Ovary (tissue), 3 donors: ENCODE data around the gene PRKAG3.

Source experiments
- EP300 ChIP-seq: sonication (generic); formaldehyde crosslinking; IDR thresholded peaks from one replicate; pipeline ENCODE4 v1.6.1; 2017; ENCODE audit warnings: antibody characterized with exemption
- TF ChIP-seq, protein P1 (sequence below), 3 donors: fragments of 450-650 bp in 2 of 3; fragments of 200-600 bp in 1 of 3; IDR thresholded peaks; one replicate each; pipeline versions ENCODE4 v1.5.1 to v1.8.0; 2016 to 2022; ENCODE audit warnings: antibody characterized with exemption in 3 of 3, mild to moderate bottlenecking in 1 of 3
- donor health status: DM: no; HTN: no; CAD: no.

DNA sequence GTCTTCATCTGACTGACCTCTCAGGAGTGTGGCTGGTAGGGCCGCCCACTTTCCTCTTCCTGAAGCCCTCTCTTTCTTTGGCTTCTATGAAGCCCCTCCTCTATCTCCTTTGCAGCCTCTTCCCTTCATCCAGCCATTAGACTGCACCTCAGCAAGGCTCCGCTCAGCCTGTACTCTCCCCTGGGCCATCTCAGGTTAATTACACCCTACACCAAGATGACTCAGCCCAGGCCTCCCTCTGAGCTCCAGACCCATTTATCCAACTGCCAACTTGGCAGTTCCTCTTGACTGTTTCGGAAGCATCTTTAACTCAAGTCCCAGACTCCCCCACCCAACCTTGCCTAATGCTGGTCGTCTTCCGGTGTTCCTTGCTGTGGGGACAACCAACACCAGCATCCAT, 22.2 kb upstream of the PRKAG3 start:
- TF ChIP-seq, protein P1, sequence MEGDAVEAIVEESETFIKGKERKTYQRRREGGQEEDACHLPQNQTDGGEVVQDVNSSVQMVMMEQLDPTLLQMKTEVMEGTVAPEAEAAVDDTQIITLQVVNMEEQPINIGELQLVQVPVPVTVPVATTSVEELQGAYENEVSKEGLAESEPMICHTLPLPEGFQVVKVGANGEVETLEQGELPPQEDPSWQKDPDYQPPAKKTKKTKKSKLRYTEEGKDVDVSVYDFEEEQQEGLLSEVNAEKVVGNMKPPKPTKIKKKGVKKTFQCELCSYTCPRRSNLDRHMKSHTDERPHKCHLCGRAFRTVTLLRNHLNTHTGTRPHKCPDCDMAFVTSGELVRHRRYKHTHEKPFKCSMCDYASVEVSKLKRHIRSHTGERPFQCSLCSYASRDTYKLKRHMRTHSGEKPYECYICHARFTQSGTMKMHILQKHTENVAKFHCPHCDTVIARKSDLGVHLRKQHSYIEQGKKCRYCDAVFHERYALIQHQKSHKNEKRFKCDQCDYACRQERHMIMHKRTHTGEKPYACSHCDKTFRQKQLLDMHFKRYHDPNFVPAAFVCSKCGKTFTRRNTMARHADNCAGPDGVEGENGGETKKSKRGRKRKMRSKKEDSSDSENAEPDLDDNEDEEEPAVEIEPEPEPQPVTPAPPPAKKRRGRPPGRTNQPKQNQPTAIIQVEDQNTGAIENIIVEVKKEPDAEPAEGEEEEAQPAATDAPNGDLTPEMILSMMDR (IDR thresholded peaks at IDR 0.05): no peak
- TF ChIP-seq EP300: no peak
